Nucleus accumbens (tissue), 56 donors: Measurements from ENCODE around the gene LDB2.
A peak's percentile ranks its signal among the peaks of the same experiment; 100 is the strongest.

Experiments used
- DNase-seq, 56 donors: peaks; one replicate each; lab custom pipeline; 2025; lab: John Stamatoyannopoulos, UW

Gene LDB2

DNA sequence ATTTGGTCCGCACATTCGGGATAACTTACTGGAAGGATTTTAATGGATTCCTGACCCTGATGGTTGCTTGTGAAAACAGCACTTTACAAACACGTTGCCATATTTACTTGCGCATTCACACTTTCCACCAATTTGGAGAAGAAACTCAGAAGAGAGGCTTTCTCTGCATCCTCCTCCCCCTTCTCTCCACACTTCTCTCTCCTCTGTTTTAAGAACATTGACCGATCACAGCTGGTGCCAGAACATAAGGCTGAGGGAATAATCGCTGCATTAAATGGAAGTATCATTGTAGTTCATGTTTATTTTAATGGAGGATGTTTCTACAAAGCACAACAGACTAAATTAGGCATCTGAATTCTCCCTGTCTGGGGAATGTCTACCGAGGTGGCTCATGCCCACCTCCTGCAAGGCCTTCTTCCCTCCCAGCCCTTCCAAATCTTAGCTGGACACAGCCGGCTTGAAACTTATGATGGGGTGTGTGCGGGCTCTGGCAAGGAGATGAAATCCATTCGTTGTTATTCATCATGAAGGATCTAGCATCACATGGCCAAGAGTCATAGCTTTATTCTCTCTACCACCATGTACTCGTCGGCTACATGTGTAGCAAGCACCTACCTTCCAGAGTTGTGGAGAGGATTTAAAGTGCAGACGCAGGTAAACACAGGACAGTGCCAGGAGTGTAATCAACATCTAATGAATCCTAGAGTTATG is 204.1 kb downstream of the LDB2 start:
- no peak for DNase-seq

DNA sequence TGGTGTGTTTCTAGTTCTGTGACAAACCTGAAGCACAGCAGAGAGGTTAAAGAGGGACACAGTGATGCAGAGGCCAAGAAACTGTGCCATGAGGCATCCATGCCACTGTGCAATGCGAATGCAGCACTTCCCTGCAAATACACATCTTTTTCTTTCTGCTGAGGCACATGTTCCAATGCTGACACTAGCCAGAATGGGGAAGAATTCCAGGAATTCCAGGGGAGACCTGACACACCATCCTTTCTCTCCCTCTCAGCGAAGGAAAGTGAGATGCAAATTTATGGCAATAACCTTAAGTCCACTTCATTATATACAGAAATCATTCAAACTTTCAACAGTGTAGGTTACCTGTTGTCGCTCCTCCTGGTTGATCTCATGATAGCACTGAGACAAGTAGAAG is 204.8 kb downstream of the LDB2 start:
- DNase-seq, result no peak

DNA sequence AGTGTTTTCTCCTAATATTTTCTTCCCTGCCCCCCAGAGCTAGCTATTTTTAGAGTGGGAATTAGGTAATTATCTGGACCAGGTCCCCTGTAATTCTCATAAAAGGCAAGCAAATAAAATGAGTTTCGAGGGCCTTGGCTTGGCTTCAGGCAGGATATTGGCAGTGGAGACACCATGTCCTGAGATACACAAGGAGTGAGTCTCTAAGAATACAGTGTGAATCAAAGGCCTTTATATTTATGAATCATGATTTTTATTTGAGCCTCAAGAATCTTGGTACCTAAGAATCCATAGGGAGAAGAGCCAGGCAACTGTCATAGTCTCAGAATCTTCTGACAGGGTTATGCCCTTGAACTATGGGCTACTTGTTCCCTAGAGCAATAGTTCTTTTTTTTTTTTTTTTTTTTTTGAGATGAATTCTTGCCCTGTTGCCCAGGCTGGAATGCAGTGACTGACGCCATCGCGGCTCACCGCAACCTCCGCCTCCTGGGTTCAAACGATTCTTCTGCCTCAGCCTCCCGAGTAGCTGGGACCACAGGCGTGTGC is 205.4 kb downstream of the LDB2 start:
- DNase-seq, result no peak

DNA sequence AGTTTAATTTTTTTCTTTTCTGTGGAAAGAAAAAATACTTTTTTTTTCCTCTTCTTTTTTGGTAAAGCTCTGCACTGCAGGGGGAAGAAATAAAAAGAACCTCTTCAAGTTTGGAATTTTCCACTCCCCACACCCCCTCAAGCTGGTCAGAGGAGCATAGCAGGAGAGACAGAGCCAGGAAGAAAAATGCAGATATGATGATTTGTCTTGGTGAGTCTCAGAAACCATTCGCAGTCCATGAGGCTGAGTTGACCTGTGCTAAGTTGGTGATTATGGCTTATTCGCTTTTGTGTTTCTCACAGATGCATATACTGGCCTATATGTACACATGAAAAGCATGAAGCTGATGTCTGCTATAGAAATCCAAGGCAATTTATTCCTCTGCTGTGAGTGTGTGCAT is 205.9 kb downstream of the LDB2 start:
- no peak for DNase-seq

DNA sequence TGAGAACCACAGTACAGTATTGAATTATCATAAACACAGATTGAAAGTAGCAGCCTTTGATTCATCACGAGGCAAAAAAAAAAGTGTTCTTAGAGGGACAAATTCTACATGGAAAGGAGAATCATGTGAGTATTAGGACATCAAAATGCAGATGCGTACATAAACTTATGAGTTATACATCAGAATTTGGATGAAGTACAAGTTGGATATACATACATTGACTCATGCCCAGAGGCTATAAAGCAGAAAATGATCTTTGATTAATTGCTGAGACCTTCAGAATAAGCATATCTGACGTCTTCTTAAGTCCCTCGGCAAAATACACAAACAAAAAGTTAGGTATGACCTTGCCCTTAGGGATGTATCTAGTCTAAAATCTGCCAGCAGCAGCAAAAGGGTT is 206.4 kb downstream of the LDB2 start:
- no peak for DNase-seq

DNA sequence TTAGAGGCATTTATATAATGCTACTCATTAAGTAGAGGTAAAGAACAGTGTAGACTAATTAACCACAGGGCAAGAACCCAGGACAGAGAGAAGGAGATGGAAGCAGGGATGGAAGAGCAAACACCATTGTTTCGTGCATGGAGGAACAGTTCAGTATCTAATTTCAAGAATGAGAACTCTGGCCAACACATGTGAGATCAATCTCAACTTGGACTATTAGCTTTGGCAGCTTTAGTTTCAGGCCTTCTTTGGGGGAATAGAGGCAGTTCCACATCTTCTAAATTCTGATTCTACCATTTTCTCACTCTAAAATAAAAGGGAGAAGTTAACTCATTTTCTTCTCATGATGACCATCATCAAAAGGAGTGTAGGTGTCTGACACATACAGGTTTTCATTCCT is 207.0 kb downstream of the LDB2 start:
- no peak for DNase-seq

DNA sequence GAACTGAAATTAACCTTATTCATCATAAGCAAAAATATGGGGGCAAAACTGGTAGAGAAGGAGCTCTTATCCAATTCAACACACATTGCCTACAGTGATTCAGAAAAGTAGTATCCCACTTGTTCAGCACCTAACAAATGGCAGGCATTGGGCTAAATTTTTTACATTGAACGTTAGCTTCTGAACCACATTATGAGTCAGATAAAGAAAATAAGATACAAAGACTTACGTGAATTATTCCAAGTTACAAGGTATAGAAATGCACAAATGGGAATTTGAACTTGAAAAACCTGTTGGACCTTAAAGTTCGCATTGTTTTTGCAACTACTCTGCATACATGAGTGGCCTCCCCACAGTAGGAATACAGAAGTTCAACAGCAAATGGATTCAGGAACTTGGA is 210.6 kb downstream of the LDB2 start:
- DNase-seq, result no peak

DNA sequence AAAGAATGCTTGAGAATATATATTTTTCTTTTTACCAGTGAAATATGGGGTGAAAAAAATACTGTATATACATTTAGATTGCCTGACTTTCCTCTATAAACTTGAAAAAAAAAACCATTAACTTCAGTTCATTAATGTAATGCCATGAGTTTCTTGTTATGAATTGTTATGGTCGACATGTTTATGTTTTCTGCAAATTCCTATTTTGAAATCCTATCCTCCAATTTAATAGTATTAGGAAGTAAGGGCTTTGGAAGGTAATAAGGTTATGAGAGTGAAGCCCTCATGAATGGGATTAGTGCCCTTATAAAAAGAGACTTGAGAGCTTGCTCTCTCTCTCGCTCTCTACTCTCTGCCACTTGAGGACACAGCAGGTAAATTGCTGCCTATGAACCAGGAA is 211.4 kb downstream of the LDB2 start:
- no peak for DNase-seq

DNA sequence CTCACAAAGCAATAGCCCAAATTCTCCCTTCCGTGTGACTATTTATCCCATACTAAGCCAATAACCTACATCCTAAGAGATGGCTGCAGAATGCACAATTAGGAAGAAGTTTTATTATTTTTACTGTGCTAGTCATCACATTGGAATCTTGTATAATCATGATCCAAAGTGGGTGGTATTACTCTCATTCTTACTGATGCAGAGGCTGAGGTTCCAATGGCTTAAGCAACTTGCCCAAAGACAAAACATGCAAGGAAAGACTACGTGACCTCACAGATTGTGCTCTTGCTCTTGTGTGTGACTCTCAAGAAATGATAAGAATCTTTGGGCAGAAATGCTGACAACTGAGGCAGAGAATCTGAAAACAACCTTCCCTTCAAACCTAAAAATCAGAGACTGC is 212.2 kb downstream of the LDB2 start:
- no peak for DNase-seq

DNA sequence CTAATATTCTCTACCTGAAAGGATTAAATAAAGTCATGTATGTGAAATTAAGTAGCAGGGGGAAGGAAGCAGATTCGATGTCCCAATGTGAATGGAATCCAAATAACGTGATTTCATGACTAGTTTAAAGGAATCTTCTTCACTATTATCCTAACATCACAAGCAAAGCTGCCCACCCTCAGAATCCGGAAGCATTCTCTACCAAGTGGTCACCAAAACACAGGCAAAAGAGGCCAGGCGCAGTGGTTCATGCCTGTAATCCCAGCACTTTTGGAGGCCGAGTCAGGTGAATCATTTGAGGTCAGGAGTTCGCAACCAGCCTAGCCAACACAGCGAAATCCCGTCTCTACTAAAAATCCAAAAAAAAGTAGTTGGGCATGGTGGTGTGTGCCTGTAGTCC is 212.9 kb downstream of the LDB2 start:
- no peak for DNase-seq

DNA sequence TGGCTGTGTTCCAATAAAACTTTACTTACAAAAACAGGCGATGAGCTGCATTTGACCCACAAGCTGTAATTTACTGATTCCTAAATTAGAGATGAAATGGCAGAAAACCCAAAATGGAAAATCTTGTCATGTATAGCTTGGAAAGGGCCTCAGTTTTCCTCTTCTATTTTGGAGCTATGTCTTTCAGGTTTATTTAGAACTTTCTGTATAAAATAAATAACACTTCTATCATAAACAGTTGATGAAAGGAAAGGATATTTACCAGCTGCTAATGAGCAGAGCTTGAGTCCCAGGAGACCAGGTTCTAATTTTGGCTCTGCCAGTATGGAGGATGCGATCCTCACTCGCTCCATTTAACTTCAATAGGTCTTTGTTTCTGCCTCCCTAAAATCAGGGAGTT is 213.5 kb downstream of the LDB2 start:
- DNase-seq, result no peak

DNA sequence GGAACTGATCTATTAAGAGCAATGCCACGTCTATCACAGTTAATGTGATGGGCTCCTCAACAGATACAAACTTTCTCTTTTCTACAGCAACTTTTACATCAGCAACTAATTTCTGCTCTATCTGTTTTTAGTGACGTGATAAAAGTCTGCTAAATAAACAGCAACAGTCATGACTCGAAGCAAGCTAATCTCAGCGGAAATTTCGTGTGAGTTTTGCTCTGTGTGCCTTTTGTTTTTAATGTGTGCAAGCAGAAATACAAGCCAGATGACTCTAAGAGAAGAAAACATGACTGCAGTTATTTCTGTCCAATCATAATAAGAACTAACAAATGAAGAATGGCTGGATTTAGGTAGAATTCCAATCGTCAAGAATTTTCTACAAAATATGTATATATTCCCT is 214.3 kb downstream of the LDB2 start:
- DNase-seq, result no peak

DNA sequence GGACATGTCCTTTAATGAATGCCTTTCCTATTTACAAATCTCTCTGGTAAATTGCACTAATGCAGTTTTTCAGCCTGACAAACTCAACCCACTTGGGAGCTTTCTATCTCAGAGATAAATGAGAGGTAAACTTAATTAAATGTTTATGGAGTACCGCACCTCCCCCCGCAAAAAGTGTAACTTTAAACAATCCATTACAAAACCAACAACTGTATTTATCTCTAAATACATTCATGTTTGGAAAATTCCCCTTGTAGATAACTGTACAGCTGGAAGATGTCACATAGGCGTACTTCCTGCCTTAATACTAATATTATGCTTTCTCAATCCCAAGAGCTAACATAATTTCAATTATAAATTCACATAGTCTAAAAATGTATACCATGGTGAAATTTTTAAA is 215.5 kb downstream of the LDB2 start:
- no peak for DNase-seq

DNA sequence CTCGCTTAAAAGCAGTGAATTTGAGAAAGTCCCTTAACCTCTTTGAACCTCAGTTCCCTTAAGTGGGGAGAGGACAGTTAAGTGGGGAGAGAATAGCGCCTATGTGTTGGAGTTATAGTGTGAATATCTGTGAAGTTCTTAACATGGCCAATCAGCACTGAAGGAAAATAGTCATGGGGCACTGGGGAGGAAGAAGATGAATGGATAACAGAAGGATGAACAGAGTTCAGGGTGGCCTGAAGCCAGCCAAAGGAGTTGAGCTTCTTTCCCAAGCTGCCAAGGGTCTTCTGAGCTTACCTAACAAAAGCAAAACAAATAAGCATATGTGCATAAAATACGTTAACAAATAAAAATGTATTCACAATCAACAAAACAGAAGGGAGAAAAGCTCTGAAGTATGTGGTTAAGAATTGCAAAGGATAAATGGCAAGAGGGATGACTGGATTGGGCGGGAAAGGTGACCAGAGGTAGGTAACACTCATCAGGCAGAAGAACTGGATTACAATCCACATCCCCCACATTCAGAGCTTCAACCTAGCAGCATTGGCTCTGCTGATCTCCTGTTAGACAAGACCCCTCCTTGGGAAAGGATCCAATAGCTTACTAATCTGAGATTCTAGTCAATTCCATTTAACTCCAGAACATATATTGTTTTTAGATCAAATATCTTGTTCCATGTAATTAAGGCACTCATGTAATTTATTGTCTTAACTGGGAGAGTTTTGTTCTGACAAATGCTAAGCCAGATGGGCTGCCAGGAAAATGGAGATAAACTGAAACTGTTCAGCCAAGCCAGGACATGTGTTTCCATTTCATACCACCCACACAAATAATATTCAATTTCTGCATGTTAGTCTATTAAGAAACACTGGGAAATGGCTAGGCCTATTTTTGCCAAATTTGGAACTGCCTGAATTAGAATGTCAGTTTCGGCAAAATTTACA is 221.2 kb downstream of the LDB2 start:
- no peak for DNase-seq

DNA sequence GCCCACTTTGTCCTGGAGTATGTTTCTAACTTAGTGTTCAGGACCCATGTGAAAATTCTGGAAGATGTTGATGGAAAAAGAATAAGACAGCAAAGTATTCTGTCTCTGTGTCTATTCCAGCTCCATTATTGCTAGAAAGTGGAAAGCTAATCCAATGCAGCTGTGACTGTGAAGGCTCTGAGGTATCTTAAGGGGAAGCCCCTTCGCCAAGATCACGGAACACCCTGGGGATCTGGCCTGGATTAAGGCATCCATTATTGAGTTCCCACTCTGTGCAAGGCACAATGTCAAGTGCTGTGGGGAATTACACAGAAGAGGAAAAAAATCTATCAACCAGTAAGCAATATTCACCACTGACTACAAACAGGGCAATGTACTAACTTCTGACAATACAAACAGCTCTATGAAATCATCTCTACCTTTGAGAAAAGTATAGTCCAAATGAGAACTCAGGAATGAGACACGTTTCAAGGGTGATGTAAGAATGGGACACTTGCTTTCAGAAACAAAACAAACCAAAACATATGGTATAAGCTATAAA is 222.1 kb downstream of the LDB2 start:
- no peak for DNase-seq

DNA sequence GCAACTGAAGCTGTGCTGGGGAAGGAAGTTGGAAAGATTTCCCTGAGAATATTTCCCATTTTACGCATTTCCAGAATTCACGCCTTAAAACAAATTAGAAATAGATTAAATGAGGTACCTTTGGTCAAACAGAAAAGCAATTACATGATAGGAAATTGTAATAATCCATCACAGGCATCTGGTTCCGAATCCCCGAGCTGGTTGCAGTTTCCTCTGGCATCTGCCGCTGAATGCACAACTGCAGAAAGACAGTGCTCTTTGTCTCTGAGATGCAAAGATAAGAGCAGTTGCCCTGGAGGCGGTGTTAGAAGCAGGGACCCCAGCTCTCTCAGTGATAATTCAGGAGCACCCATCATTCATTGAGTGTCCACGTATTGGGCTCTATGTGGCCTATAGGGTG is 224.4 kb downstream of the LDB2 start:
- DNase-seq, result no peak

DNA sequence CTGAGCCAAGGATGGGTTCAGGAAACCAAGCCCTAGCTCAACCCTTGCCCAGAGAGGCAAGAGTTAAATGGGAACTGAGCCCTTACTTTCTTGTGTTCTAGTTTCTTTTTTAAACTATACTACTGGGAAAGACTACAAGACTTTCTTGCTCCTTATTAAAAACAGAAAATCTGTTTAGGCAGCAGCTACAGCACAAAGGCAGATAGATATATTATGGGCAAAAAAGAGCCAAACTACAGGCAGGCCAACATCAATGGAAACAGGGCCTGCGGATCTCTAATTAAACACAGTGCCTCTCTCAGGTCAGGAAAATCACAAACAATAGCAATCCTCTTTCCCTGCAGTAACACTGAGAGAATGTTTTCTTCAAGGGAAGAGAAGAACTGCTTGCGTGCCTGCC is 226.0 kb downstream of the LDB2 start:
- DNase-seq, result no peak

DNA sequence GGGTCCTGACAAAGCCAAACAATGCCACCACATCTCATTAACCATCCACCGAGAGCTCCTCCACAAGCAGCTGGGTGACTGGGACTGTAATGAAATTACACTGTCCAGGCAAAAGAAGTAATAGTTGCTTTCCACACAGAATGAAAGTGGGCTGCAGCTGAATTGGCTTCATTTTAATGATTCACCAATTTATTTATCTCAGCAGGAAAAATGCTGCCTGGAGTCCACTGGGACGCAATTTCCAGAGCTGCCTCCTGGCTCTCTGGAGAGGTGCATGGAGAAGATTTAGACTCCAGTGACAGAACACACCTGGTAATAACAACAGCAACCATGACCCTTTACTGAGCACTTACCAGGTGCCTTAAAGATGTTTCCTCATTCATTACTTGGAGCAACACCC is 226.7 kb downstream of the LDB2 start:
- no peak for DNase-seq

DNA sequence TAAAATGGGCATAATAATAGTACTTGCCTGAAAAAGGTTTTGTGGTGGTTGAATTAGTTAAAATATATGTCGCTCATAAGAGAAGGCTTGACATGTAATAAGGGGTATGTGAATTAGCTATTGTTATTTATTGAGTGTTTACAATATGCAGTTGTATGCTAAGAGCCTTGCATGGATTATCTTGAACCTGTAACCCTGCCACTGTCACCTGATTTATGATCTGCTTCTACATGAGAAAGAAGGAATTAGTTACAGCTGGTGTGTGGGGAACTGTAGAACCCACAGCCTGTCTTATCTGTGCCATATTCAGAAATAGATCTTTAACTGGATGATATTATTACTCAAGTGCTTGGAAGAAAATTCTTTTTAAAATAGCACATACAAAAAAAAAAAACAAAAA is 227.7 kb downstream of the LDB2 start:
- DNase-seq, result no peak

DNA sequence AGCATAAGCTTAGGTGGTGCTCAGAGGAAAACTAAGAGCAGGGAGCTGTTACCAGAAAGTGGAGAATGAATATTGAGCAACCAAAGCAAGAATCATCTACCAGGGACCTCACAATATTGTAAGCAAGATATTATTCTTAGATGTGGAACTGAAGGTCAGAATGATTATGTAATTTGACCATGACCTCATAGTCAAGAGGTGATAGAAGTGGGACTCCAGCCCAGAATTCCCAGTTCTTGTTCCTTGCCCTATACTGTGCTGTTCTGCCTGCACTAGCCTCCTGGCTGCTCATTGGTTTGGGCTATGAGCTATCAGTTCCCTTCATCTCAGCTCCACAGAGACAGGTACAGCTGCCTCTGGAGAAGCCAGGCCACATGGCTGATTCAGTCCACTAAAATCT is 229.4 kb downstream of the LDB2 start:
- no peak for DNase-seq

DNA sequence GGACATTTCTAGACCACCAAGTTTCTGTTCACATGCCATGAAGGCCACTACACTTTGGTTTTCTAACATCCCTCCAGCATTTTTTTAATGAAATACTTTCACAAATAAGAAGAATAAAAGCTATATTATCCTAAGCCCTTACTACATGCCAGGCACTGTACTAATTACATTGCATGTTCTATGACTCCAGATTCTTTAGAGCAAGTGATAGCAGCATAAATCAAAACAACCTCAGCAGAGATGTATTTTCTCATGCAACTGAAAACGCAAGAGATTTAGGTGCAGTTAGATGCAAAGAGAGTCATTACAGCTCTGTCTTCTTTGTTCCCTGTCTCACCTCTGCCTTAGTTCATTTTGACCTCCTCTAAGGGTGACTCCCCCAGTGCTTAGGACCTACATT is 230.0 kb downstream of the LDB2 start:
- no peak for DNase-seq

DNA sequence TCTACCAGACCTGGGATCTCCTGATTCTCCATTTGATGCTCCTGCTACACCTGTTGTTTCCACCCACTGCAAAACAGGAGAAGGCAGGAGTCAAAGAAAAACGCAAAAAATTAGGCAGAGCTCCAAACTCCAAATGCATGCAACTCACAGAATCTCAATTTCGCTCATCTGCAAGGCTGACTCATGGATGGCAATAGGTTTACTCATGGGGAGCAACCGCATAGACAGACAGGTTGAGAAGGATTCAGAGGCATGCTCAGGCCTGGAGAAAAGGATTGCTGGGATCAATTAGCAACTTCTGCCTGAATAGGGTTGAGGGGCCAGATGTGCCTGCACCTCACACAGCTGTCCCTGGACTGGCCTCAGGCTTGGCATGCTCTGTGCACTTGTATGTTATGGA is 231.0 kb downstream of the LDB2 start:
- DNase-seq, result peak in 8 of 56 donors; percentile 6 to 34 (median 18)
